NK-92 (cell line): ENCODE data around the gene LUC7L2.
"Not testable (repeated sequence)": the region's sequence is repeated elsewhere in the genome, so short reads cannot be mapped to it uniquely, and the experiment has no call there.

Experiments
- DNase-seq: peaks from one replicate; lab custom pipeline; 2025; ENCODE audit not compliant: unreplicated experiment; lab: John Stamatoyannopoulos, UW

The LUC7L2 gene

GRCh38 chr7:139359366-139360209, at the start of gene LUC7L2:
Gene LUC7L2 (plus strand): TSS chr7:139359894. CDS start chr7:139360262, 368 bp downstream.
- DNase-seq = peak; percentile 89

- DNase-seq = no peak
Measured at GRCh38 chr7:139317939-139318505, 41.7 kb upstream of the LUC7L2 start.

GRCh38 chr7:139321071-139321745, 38.5 kb upstream of the LUC7L2 start:
- no peak for DNase-seq

- DNase-seq = not testable (repeated sequence)
Measured at GRCh38 chr7:139324709-139325108, 35.0 kb upstream of the LUC7L2 start.

GRCh38 chr7:139328375-139328774, 31.3 kb upstream of the LUC7L2 start:
- no peak for DNase-seq

GRCh38 chr7:139329119-139329518, 30.6 kb upstream of the LUC7L2 start:
- no peak for DNase-seq

GRCh38 chr7:139330333-139331030, 29.2 kb upstream of the LUC7L2 start:
- no peak for DNase-seq

- DNase-seq = no peak
Measured at GRCh38 chr7:139332697-139333359, 26.9 kb upstream of the LUC7L2 start.

GRCh38 chr7:139333443-139333842, 26.3 kb upstream of the LUC7L2 start:
- DNase-seq = not testable (repeated sequence)

- DNase-seq = no peak
Measured at GRCh38 chr7:139334399-139335150, 25.1 kb upstream of the LUC7L2 start.

GRCh38 chr7:139339025-139339424, 20.7 kb upstream of the LUC7L2 start:
- DNase-seq = no peak

GRCh38 chr7:139339698-139340036, 20.0 kb upstream of the LUC7L2 start:
- no peak for DNase-seq

GRCh38 chr7:139340037-139340807, 19.5 kb upstream of the LUC7L2 start:
- DNase-seq = peak; percentile 95

- no peak for DNase-seq
Measured at GRCh38 chr7:139340808-139341057, 19.0 kb upstream of the LUC7L2 start.

GRCh38 chr7:139341058-139341775, 18.5 kb upstream of the LUC7L2 start, which contains the start of gene FMC1:
Gene FMC1 (plus strand): TSS chr7:139341337. CDS start chr7:139341385, 48 bp downstream.
- DNase-seq = no peak

- no peak for DNase-seq
Measured at GRCh38 chr7:139341776-139342226, 17.9 kb upstream of the LUC7L2 start.

- no peak for DNase-seq
Measured at GRCh38 chr7:139345042-139345441, 14.7 kb upstream of the LUC7L2 start.

GRCh38 chr7:139351027-139351426, 8.7 kb upstream of the LUC7L2 start:
- DNase-seq = no peak

- no peak for DNase-seq
Measured at GRCh38 chr7:139354729-139355128, 5.0 kb upstream of the LUC7L2 start.
